Panc1 (cell line): Measurements from ENCODE around the gene TMEM164. TPM values are rescaled to one million over a fixed set of nuclear protein-coding genes. Genes with fewer than 3 reads are reported as not detected.

ENCODE experiments used
- ATAC-seq: fragments of 200-7000 bp; cut with Tn5 transposase; 2 replicates; pipeline ENCODE4 v1.9.1; 2020; ENCODE audit warnings: mild to moderate bottlenecking, moderate library complexity
- BruUV-seq: library from RNA; stranded (reverse); fragments of 400-500 nt; replicated peaks from 2 replicates; lab custom pipeline; 2021; lab: Mats Ljungman, UMichigan
- CTCF ChIA-PET: fragments of 300-600 bp; sonication (Branson Sonifier 250); formaldehyde crosslinking; loops from one replicate; lab custom pipeline; 2022; ENCODE audit warnings: antibody characterized with exemption; lab: Charles Lee
- POLR2A ChIA-PET: fragments of 300-600 bp; sonication (Branson Sonifier 250); formaldehyde crosslinking; loops from one replicate; lab custom pipeline; 2022; ENCODE audit warnings: antibody characterized with exemption; lab: Charles Lee
- DNase-seq: peaks from one replicate; pipeline ENCODE4 v3.0.0-alpha.2; 2010; ENCODE audit warnings: low read depth, low spot score
- H3K27ac ChIP-seq: 2 replicates; pipeline ENCODE4 v1.5.1; 2011; ENCODE audit warnings: mild to moderate bottlenecking, low read length, inconsistent platforms
- H3K27me3 ChIP-seq: fragments of 200-500 bp; sonication (Bioruptor generic); 2 replicates; pipeline ENCODE4 v1.6.0; 2014; ENCODE audit warnings: low read length, inconsistent platforms; ENCODE audit not compliant: control insufficient read depth, insufficient read depth
- H3K36me3 ChIP-seq: fragments of 200-500 bp; sonication (Bioruptor generic); 2 replicates; pipeline ENCODE4 v1.5.1; 2014; ENCODE audit warnings: inconsistent platforms, mild to moderate bottlenecking, low read length, moderate library complexity; ENCODE audit not compliant: control insufficient read depth, insufficient read depth
- H3K4me1 ChIP-seq: 2 replicates; pipeline ENCODE4 v1.5.1; 2011; ENCODE audit warnings: inconsistent platforms, mild to moderate bottlenecking, low read length, moderate library complexity; ENCODE audit not compliant: control insufficient read depth, insufficient read depth
- H3K4me3 ChIP-seq, 2 experiments: 2 replicates each; pipeline ENCODE4 v1.5.1; 2011 to 2012; ENCODE audit warnings: low read depth in 2 of 2, low read length in 2 of 2, mild to moderate bottlenecking in 2 of 2, inconsistent platforms in 1 of 2, moderate library complexity in 1 of 2
- H3K9me3 ChIP-seq: fragments of 200-500 bp; sonication (Bioruptor generic); 2 replicates; pipeline ENCODE4 v1.5.1; 2014; ENCODE audit warnings: low read depth, mild to moderate bottlenecking, inconsistent platforms, low read length, moderate library complexity; ENCODE audit not compliant: control insufficient read depth, insufficient read depth
- POLR2AphosphoS5 ChIP-seq: IDR thresholded peaks from 2 replicates; pipeline ENCODE4 v1.6.1; 2012; ENCODE audit warnings: mild to moderate bottlenecking, low read depth, low read length, moderate library complexity
- REST ChIP-seq, 2 experiments: IDR thresholded peaks; 2 replicates each; pipeline ENCODE4 v1.6.1; 2011 to 2012; ENCODE audit warnings: low read depth in 2 of 2, control low read depth in 1 of 2, low read length in 1 of 2, mild to moderate bottlenecking in 1 of 2, moderate library complexity in 1 of 2; ENCODE audit not compliant: insufficient read depth in 1 of 2
- SIN3A ChIP-seq: IDR thresholded peaks from 2 replicates; pipeline ENCODE4 v1.6.1; 2012; ENCODE audit warnings: low read depth, mild to moderate bottlenecking, low read length, moderate library complexity, borderline replicate concordance; ENCODE audit not compliant: insufficient read depth
- TCF7L2 ChIP-seq: IDR thresholded peaks from 2 replicates; pipeline ENCODE4 v1.6.1; 2011; ENCODE audit warnings: mild to moderate bottlenecking, low read depth, low read length, inconsistent platforms
- in situ Hi-C: cut with HindIII; loops from 2 replicates; pipeline ENCODE4 v1.10.0; 2016; ENCODE audit warnings: low sequenced_read_pairs, low pct_unique_long_range_greater_than_20kb
- intact Hi-C: fragments of 100-400 bp; cut with micrococcal nuclease; formaldehyde crosslinking; loops from one replicate; pipeline ENCODE4 v1.10.0; 2022; ENCODE audit not compliant: unreplicated experiment
- total RNA-seq: library from RNA; stranded (reverse); gene quantifications from one replicate; pipeline ENCODE4 v1.2.1, GENCODE V29; 2021; ENCODE audit not compliant: unreplicated experiment
- TF ChIP-seq, protein P1 (sequence below): fragments of 450-650 bp; IDR thresholded peaks from 2 replicates; pipeline ENCODE4 v1.5.1; 2017; ENCODE audit warnings: mild to moderate bottlenecking

The TMEM164 gene
- total RNA-seq, 1 experiment from 2014 or later, result 32.8 TPM

DNA sequence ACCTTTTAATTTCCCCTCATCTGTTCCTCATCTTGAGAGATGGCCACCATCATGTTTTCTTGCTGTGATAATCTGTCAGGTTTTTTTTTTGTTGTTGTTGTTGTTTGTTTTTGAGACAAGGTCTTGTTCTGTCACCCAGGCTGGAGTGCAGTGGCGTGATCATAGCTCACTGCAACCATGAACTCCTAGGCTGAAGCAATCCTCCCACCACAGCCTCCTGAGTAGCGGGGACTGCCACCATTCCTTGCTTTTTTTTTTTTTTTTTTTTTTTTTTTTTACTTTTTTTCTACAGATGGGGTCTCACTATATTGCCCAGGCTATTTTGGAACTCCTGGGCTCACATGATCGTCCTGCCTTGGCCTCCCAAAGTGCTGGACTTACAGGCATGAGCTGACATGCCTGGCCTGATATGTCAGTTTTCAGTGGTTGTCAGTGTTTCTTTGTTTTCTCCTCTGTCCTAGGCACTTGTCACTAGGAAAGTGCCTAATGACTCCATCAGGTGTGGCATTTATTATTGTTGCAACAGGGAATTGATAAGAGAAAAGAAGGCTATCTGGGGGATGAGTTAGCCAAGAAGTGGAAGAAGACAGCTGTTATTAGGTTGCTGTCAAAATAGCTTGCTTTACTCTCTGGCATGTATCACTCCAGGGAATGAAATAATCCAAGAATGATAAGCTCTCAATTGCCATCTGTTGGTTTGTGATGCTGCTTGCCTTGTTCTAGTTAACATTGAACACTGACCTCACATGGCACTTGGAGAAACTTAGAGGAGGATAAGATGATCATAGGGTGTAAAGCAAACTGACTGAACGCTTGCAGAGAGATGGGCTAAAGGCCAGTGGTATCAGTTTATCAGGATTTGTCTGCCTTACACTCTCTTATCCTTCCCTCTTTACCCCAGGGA is 41.7 kb downstream of the TMEM164 start:
- TF ChIP-seq SIN3A (no peak), TCF7L2 (no peak), POLR2AphosphoS5 (no peak), REST (IDR thresholded peaks at IDR 0.05; ENCODE audit: insufficient read depth in 1 of 2, low read depth in 2 of 2, low read length in 1 of 2) (no peak)
- TF ChIP-seq, protein P1, sequence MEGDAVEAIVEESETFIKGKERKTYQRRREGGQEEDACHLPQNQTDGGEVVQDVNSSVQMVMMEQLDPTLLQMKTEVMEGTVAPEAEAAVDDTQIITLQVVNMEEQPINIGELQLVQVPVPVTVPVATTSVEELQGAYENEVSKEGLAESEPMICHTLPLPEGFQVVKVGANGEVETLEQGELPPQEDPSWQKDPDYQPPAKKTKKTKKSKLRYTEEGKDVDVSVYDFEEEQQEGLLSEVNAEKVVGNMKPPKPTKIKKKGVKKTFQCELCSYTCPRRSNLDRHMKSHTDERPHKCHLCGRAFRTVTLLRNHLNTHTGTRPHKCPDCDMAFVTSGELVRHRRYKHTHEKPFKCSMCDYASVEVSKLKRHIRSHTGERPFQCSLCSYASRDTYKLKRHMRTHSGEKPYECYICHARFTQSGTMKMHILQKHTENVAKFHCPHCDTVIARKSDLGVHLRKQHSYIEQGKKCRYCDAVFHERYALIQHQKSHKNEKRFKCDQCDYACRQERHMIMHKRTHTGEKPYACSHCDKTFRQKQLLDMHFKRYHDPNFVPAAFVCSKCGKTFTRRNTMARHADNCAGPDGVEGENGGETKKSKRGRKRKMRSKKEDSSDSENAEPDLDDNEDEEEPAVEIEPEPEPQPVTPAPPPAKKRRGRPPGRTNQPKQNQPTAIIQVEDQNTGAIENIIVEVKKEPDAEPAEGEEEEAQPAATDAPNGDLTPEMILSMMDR, result no peak
- BruUV-seq, result no TSS peak
- no peak for DNase-seq
- POLR2A ChIA-PET, result no interaction called here
- no peak for ATAC-seq
- no peak overlapping the region for H3K4me3 ChIP-seq
- no peak overlapping the region for H3K27ac ChIP-seq
- no peaks in the 10 kb centered on the region for H3K9me3 ChIP-seq
- no peaks in the 10 kb centered on the region for H3K4me1 ChIP-seq
- no peaks in the 10 kb centered on the region for H3K36me3 ChIP-seq
- in situ Hi-C loops (no loop called here), intact Hi-C loops (no loop called here)
- H3K27me3 ChIP-seq, result no peaks in the 10 kb centered on the region
- CTCF ChIA-PET, result interaction anchor here (0.6 kb wide), 1 partner anchor 153 kb away, joined by 3 read pairs; no protein-coding TSS in a partner anchor

DNA sequence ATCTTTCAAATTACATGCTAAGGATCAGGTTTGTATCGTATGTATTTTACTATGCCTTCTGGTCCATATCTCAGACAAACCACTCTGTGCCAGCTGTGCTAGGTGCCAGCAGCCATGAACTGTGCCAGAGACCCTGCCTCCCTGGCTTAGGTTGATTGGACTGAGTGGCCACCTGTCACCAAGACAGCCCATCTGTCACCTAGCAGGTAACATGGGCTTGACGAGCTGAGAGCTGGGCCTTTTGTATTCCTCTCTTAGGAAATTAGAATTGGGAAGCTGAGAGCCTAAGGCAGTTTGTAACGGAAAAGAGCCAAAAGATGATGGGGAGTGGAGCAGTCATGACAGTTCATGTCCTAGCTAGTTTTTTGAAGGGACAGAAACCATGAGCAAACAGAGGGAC is 42.5 kb downstream of the TMEM164 start:
- Histone ChIP-seq H3K4me3 (no peak overlapping the region), H3K27ac (no peak overlapping the region), H3K4me1 (no peaks in the 10 kb centered on the region), H3K27me3 (no peaks in the 10 kb centered on the region), H3K36me3 (no peaks in the 10 kb centered on the region), H3K9me3 (no peaks in the 10 kb centered on the region)
- no peak for TF ChIP-seq SIN3A
- TF ChIP-seq POLR2AphosphoS5, result no peak
- TF ChIP-seq, protein P1, result no peak
- TF ChIP-seq REST (IDR thresholded peaks at IDR 0.05; ENCODE audit: insufficient read depth in 1 of 2, low read depth in 2 of 2, low read length in 1 of 2), result no peak
- TF ChIP-seq TCF7L2, result no peak
- ChIA-PET POLR2A (no interaction called here), CTCF (interaction anchor here (0.6 kb wide), 1 partner anchor 154 kb away, joined by 3 read pairs; no protein-coding TSS in a partner anchor)
- BruUV-seq, result no TSS peak
- in situ Hi-C loops, result no loop called here
- ATAC-seq, result no peak
- intact Hi-C loops, result no loop called here
- DNase-seq, result no peak
